ENCODE data around the gene PCP4L1. TPM values are rescaled to one million over a fixed set of nuclear protein-coding genes. Genes with fewer than 3 reads are reported as not detected.
A peak's percentile ranks its signal among the peaks of the same experiment; 100 is the strongest.

Gene PCP4L1
- total RNA-seq, 1 experiment from 2014 or later, result 1.2 TPM

DNA sequence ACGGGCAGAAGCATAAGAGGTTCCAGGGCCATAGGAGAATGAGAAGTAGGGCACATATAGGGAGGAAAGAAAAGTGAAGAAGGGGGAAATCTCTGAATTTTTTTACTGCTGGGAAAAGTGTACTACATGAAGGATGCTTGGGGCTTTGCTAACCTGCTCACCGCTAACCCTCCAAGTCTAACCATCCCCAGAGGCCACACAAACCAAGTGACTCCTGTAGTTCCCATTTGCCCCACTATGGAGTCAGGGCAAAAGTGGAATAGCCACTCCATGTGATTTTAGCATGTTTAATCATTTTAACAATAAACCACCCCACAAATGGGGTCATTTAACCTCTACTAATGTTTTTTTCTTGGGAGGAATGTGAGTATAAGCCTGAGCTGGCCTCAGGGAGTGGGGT lies 26.6 kb downstream of the PCP4L1 start:
- ChIA-PET POLR2A (no interaction called here), CTCF (interaction anchor here (1.7 kb wide), 2 partner anchors 55 to 59 kb away, joined by 6 to 9 read pairs; partner anchors contain the start of gene TOMM40L)
- ATAC-seq (peak; percentile 61), DNase-seq (ENCODE audit: low spot score) (no peak)
- peak overlapping the region; percentile 4; the same call in 1 of the 2 replicates for H3K27ac Mint-ChIP-seq
- H3K4me3 Mint-ChIP-seq, result no peak overlapping the region
- H3K36me3 Mint-ChIP-seq, result peaks cover 7% of the 10 kb centered on the region
- peaks cover 8% of the 10 kb centered on the region for H3K9me3 Mint-ChIP-seq
- H3K27me3 Mint-ChIP-seq (ENCODE audit: low read depth), result peaks cover 10% of the 10 kb centered on the region
- peaks cover 13% of the 10 kb centered on the region for H3K4me1 Mint-ChIP-seq
- TF ChIP-seq, protein P1, sequence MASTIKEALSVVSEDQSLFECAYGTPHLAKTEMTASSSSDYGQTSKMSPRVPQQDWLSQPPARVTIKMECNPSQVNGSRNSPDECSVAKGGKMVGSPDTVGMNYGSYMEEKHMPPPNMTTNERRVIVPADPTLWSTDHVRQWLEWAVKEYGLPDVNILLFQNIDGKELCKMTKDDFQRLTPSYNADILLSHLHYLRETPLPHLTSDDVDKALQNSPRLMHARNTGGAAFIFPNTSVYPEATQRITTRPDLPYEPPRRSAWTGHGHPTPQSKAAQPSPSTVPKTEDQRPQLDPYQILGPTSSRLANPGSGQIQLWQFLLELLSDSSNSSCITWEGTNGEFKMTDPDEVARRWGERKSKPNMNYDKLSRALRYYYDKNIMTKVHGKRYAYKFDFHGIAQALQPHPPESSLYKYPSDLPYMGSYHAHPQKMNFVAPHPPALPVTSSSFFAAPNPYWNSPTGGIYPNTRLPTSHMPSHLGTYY (CRISPR knock-in tag; IDR thresholded peaks at IDR 0.05), result no peak
- TF ChIP-seq, protein P2, sequence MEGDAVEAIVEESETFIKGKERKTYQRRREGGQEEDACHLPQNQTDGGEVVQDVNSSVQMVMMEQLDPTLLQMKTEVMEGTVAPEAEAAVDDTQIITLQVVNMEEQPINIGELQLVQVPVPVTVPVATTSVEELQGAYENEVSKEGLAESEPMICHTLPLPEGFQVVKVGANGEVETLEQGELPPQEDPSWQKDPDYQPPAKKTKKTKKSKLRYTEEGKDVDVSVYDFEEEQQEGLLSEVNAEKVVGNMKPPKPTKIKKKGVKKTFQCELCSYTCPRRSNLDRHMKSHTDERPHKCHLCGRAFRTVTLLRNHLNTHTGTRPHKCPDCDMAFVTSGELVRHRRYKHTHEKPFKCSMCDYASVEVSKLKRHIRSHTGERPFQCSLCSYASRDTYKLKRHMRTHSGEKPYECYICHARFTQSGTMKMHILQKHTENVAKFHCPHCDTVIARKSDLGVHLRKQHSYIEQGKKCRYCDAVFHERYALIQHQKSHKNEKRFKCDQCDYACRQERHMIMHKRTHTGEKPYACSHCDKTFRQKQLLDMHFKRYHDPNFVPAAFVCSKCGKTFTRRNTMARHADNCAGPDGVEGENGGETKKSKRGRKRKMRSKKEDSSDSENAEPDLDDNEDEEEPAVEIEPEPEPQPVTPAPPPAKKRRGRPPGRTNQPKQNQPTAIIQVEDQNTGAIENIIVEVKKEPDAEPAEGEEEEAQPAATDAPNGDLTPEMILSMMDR (IDR thresholded peaks at IDR 0.05), result no peak
- TF ChIP-seq OVOL2 (CRISPR knock-in tag; IDR thresholded peaks at IDR 0.05; ENCODE audit: borderline replicate concordance) (no peak), ZNF532 (CRISPR knock-in tag; IDR thresholded peaks at IDR 0.05; ENCODE audit: borderline replicate concordance) (no peak), ZBTB43 (CRISPR knock-in tag; IDR thresholded peaks at IDR 0.05) (no peak)
- TF ChIP-seq, protein P3, sequence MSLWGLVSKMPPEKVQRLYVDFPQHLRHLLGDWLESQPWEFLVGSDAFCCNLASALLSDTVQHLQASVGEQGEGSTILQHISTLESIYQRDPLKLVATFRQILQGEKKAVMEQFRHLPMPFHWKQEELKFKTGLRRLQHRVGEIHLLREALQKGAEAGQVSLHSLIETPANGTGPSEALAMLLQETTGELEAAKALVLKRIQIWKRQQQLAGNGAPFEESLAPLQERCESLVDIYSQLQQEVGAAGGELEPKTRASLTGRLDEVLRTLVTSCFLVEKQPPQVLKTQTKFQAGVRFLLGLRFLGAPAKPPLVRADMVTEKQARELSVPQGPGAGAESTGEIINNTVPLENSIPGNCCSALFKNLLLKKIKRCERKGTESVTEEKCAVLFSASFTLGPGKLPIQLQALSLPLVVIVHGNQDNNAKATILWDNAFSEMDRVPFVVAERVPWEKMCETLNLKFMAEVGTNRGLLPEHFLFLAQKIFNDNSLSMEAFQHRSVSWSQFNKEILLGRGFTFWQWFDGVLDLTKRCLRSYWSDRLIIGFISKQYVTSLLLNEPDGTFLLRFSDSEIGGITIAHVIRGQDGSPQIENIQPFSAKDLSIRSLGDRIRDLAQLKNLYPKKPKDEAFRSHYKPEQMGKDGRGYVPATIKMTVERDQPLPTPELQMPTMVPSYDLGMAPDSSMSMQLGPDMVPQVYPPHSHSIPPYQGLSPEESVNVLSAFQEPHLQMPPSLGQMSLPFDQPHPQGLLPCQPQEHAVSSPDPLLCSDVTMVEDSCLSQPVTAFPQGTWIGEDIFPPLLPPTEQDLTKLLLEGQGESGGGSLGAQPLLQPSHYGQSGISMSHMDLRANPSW (CRISPR knock-in tag; conservative IDR thresholded peaks at IDR 0.05; ENCODE audit: low read depth), result no peak

DNA sequence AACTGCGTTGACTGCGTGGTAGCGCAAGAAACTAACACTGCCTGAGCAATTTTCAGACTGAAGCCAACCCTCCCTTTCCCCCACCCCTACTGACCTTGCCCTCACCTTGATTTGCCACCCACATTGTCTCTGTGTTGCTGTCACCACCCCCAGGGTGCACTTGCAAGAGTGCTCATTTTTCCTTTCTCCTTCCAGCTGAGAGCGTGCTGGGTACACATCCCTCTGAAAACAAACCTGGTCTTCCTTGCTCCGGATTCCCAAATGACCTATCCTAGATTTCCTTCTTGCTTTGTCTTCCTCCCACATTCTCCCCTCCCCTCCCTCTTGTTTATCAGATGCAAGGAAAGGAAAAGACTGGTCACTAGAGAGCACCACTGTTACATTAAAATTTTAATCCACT lies 27.0 kb downstream of the PCP4L1 start:
- ATAC-seq, result peak; percentile 75
- H3K4me1 Mint-ChIP-seq, result peaks cover 15% of the 10 kb centered on the region
- ChIA-PET POLR2A (no interaction called here), CTCF (interaction anchor here (0.6 to 1.7 kb wide), 3 partner anchors 55 to 89 kb away, joined by 3 to 9 read pairs (median 6); partner anchors contain the start of gene TOMM40L)
- H3K9me3 Mint-ChIP-seq, result peaks cover 8% of the 10 kb centered on the region
- H3K27me3 Mint-ChIP-seq (ENCODE audit: low read depth), result peaks cover 10% of the 10 kb centered on the region
- peak overlapping the region; percentile 75; the same call in 1 of the 2 replicates for H3K27ac Mint-ChIP-seq
- DNase-seq (ENCODE audit: low spot score), result no peak
- H3K36me3 Mint-ChIP-seq, result peaks cover 7% of the 10 kb centered on the region
- H3K4me3 Mint-ChIP-seq, result peak overlapping the region; percentile 6; the same call in 1 of the 2 replicates
- TF ChIP-seq OVOL2 (CRISPR knock-in tag; IDR thresholded peaks at IDR 0.05; ENCODE audit: borderline replicate concordance) (no peak), JAZF1 (CRISPR knock-in tag; IDR thresholded peaks at IDR 0.05) (no peak), FOXP4 (CRISPR knock-in tag; IDR thresholded peaks at IDR 0.05) (no peak), ZSCAN18 (CRISPR knock-in tag; IDR thresholded peaks at IDR 0.05) (no peak), ZNF396 (CRISPR knock-in tag; IDR thresholded peaks at IDR 0.05; ENCODE audit: borderline replicate concordance) (no peak), GRHL2 (CRISPR knock-in tag; IDR thresholded peaks at IDR 0.05; ENCODE audit: insufficient replicate concordance, severe bottlenecking) (no peak), NFATC4 (CRISPR knock-in tag; IDR thresholded peaks at IDR 0.05) (no peak), EMX1 (CRISPR knock-in tag; IDR thresholded peaks at IDR 0.05) (no peak)
- TF ChIP-seq, protein P4, sequence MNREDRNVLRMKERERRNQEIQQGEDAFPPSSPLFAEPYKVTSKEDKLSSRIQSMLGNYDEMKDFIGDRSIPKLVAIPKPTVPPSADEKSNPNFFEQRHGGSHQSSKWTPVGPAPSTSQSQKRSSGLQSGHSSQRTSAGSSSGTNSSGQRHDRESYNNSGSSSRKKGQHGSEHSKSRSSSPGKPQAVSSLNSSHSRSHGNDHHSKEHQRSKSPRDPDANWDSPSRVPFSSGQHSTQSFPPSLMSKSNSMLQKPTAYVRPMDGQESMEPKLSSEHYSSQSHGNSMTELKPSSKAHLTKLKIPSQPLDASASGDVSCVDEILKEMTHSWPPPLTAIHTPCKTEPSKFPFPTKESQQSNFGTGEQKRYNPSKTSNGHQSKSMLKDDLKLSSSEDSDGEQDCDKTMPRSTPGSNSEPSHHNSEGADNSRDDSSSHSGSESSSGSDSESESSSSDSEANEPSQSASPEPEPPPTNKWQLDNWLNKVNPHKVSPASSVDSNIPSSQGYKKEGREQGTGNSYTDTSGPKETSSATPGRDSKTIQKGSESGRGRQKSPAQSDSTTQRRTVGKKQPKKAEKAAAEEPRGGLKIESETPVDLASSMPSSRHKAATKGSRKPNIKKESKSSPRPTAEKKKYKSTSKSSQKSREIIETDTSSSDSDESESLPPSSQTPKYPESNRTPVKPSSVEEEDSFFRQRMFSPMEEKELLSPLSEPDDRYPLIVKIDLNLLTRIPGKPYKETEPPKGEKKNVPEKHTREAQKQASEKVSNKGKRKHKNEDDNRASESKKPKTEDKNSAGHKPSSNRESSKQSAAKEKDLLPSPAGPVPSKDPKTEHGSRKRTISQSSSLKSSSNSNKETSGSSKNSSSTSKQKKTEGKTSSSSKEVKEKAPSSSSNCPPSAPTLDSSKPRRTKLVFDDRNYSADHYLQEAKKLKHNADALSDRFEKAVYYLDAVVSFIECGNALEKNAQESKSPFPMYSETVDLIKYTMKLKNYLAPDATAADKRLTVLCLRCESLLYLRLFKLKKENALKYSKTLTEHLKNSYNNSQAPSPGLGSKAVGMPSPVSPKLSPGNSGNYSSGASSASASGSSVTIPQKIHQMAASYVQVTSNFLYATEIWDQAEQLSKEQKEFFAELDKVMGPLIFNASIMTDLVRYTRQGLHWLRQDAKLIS (CRISPR knock-in tag; IDR thresholded peaks at IDR 0.05; ENCODE audit: borderline replicate concordance), result no peak

All from WTC11 (cell line).